WI38 (cell line): ENCODE data around the gene TMTC2.

Experiments
- H3K4me3 ChIP-seq: 2 replicates; pipeline ENCODE4 v1.5.1; 2011; ENCODE audit warnings: low read depth, mild to moderate bottlenecking, control low read depth, low read length
- TF ChIP-seq, protein P1 (sequence below): IDR thresholded peaks from 2 replicates; pipeline ENCODE4 v1.5.1; 2012; ENCODE audit warnings: low read depth, mild to moderate bottlenecking, control low read depth, low read length

The TMTC2 gene

DNA sequence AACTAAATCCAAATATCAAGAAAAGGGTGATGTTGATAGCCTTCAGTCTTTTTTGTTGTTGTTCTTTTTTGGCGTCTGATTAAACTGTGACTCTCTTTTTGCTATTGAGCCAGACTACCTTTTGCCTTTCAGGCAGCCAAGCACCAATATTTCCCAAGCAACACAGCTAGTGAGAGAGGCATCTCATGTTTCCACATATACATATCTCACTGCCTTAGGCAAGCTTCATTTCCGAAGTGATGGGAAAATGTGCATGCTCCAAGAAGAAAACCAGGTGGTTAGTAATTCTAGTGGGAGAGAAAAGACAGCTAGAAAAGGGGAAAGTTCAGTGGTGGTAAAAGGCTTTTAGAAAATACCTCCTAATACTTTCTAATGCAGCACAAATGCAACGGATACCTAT is 277.7 kb downstream of the TMTC2 start:
- TF ChIP-seq, protein P1, sequence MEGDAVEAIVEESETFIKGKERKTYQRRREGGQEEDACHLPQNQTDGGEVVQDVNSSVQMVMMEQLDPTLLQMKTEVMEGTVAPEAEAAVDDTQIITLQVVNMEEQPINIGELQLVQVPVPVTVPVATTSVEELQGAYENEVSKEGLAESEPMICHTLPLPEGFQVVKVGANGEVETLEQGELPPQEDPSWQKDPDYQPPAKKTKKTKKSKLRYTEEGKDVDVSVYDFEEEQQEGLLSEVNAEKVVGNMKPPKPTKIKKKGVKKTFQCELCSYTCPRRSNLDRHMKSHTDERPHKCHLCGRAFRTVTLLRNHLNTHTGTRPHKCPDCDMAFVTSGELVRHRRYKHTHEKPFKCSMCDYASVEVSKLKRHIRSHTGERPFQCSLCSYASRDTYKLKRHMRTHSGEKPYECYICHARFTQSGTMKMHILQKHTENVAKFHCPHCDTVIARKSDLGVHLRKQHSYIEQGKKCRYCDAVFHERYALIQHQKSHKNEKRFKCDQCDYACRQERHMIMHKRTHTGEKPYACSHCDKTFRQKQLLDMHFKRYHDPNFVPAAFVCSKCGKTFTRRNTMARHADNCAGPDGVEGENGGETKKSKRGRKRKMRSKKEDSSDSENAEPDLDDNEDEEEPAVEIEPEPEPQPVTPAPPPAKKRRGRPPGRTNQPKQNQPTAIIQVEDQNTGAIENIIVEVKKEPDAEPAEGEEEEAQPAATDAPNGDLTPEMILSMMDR: no peak
- H3K4me3 ChIP-seq: no peak overlapping the region

DNA sequence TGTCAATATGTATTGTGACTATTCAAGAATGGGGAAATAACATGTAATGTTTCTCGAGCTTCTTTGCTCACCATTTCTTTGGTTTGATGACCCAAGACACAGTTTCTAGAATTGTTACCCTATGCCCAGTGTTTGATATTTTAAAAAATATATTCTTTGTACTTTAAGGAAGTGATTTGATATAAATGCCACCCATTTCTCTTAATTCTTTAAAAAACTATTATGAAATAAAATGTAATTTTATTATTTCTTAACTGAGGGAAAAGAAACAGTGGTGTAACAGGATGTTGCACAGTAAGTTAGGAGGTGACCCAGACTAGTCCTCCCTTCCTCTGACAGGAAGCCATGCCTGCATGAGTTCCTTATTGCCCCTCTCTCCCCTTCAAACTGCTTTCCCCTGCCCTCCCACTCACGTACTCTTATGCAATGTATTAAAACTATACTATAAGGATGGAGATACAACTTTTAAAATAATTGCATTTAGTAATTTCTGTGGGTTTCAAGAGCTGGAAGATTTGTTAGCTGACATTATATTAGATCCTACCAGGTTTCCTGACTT is 279.4 kb downstream of the TMTC2 start:
- no peak overlapping the region for H3K4me3 ChIP-seq

DNA sequence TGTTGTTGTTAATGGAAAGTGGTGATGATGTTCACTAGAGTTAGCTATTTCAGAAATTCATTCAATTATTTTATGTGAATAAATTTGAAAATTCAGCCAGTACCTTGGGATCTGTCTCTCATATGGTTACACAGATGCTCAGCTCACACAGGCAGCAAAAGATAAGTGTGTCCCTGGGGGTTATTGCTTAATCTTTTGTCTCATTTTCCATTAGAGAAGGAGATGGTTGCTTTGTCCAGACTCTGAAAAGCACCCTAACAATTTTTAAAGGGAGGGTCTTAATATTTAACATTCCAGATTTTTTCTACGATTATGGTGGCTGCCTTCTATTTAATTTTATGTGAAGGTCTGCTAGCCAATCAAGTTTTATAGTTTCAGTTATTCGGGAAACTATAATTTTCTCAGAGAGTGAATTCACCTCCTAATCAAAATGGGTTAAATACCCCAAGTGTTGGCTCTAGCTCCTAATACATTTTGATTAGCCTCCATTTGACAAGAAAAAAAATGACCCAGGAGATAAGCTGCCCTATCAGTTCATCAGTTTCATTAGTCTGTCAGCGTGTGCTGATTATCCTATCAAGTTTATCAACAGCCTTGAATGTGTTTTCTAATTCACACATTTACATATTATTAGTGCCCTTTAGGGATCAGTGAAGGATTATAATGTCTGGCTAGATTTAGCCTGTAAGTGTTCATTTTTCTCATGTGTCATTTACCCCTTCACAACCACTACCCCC is 282.1 kb downstream of the TMTC2 start:
- TF ChIP-seq, protein P1: no peak
- H3K4me3 ChIP-seq: no peak overlapping the region

More for the DNA sequence above, 279.4 kb downstream of the TMTC2 start:
- TF ChIP-seq, protein P1: no peak

DNA sequence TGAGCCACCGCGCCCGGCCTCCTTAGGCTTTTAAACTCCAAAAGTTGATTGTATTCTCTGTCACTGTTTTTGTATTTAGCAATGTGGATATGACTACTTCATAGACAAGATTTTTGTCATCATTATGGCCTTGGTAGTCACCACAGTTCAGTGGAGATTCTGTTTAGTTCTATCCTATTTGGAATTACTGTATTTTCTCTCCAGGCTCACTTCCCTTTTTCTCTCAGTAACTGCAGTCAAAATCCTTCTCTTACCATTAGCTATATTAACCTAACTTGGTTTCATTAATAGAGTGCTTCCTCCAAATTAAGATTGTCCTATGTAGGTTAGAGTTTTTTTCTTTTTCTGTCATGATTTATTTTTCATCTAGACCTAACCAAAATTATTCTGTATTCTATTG is 283.9 kb downstream of the TMTC2 start:
- TF ChIP-seq, protein P1: no peak
- no peak overlapping the region for H3K4me3 ChIP-seq

DNA sequence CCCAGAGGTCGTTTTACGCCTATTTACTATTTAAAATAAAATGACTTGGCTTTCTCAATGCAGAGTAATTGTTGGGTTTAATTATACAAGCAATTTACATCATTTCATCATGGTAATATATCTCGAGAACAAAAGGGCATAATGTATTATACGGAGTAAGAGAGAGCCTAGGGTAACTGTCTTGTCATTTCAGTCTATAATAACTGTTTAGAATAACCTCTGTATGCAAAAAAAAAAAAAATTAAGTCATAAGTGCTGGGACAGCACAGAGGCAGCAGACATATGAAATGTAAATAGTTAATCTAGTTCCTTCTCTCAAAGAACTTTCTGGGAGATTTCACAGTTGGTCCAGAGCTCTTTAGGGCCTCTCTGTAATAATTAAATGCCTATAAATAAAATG is 284.9 kb downstream of the TMTC2 start:
- no peak overlapping the region for H3K4me3 ChIP-seq
- TF ChIP-seq, protein P1: no peak

DNA sequence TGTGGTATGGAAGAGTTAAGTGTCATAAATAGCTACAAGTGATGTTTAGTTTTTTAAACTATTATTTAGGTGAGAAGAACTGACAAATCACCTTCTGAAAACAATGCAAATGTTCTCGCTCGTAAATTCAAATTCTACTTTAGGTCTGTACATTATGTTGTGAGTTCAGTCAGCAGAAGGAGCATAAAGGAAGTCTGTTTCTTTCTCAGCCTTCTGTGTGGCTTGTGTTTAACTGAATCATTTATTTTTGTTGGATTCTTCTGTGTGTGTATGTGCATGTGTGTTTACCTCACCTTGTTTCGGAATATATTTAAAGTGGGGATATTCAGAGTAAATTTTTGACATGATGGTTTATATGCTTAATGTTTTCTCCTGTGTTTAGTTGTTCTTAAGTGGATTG is 285.9 kb downstream of the TMTC2 start:
- H3K4me3 ChIP-seq: no peak overlapping the region
- TF ChIP-seq, protein P1: no peak

DNA sequence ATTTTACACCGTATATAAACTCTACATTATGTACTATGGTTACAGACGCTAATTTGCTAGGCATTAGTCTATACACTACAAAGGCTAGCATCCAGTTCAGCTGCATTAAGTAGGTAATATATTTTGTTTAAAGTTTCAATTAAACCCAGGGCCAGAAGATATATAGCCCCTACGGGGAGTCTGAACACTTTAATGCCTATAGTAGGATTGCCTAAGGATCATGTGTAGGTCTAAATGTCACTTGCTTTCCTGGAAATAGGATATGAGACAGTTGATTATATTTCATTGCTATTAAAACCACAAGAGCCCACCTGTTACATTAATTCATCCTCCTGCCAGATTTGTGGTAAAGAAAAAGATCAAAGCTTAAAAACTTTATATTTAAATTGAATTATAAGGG is 286.9 kb downstream of the TMTC2 start:
- TF ChIP-seq, protein P1: no peak

More for the DNA sequence above, 286.9 kb downstream of the TMTC2 start:
- no peak overlapping the region for H3K4me3 ChIP-seq
